ENCODE data around the gene DNAI4. TPM values are rescaled to one million over a fixed set of nuclear protein-coding genes. Genes with fewer than 3 reads are reported as not detected.
A peak's percentile ranks its signal among the peaks of the same experiment; 100 is the strongest.

DNAI4 gene
- total RNA-seq, 1 donor from 2014 or later, result 5.1 TPM

GRCh38 chr1:66925944-66926343, 1.3 kb upstream of the DNAI4 start:
- no peak for TF ChIP-seq CTCF (IDR thresholded peaks at IDR 0.05; ENCODE audit: unreplicated experiment)
- H3K4me3 Mint-ChIP-seq (ENCODE audit: unreplicated experiment), result peak overlapping the region; percentile 95
- peak overlapping the region; percentile 94 for H3K27ac Mint-ChIP-seq (ENCODE audit: unreplicated experiment)
- DNase-seq (ENCODE audit: low spot score), result peak; percentile 14
- peaks cover 16% of the 10 kb centered on the region for H3K27me3 Mint-ChIP-seq (ENCODE audit: unreplicated experiment)
- H3K36me3 Mint-ChIP-seq (ENCODE audit: low read depth, unreplicated experiment), result no peaks in the 10 kb centered on the region
- peaks cover 20% of the 10 kb centered on the region for H3K4me1 Mint-ChIP-seq (ENCODE audit: unreplicated experiment)
- H3K9me3 Mint-ChIP-seq (ENCODE audit: unreplicated experiment), result no peaks in the 10 kb centered on the region

GRCh38 chr1:66925558-66925910, 878 bp upstream of the DNAI4 start:
- Mint-ChIP-seq H3K9me3 (ENCODE audit: unreplicated experiment) (no peaks in the 10 kb centered on the region), H3K27ac (ENCODE audit: unreplicated experiment) (peak overlapping the region; percentile 94), H3K4me1 (ENCODE audit: unreplicated experiment) (peaks cover 22% of the 10 kb centered on the region), H3K4me3 (ENCODE audit: unreplicated experiment) (peak overlapping the region; percentile 95), H3K27me3 (ENCODE audit: unreplicated experiment) (peaks cover 13% of the 10 kb centered on the region), H3K36me3 (ENCODE audit: low read depth, unreplicated experiment) (no peaks in the 10 kb centered on the region)
- no peak for DNase-seq (ENCODE audit: low spot score)
- no peak for TF ChIP-seq CTCF (IDR thresholded peaks at IDR 0.05; ENCODE audit: unreplicated experiment)

- Mint-ChIP-seq H3K36me3 (ENCODE audit: low read depth, unreplicated experiment) (peaks cover 14% of the 10 kb centered on the region), H3K27me3 (ENCODE audit: unreplicated experiment) (peaks cover 13% of the 10 kb centered on the region)
Measured at GRCh38 chr1:66920543-66920942, 4.1 kb downstream of the DNAI4 start.

GRCh38 chr1:66919828-66920227, 4.8 kb downstream of the DNAI4 start:
- Mint-ChIP-seq H3K36me3 (ENCODE audit: low read depth, unreplicated experiment) (peaks cover 14% of the 10 kb centered on the region), H3K27me3 (ENCODE audit: unreplicated experiment) (peaks cover 9% of the 10 kb centered on the region), H3K9me3 (ENCODE audit: unreplicated experiment) (no peaks in the 10 kb centered on the region), H3K4me3 (ENCODE audit: unreplicated experiment) (no peak overlapping the region), H3K4me1 (ENCODE audit: unreplicated experiment) (peaks cover 11% of the 10 kb centered on the region), H3K27ac (ENCODE audit: unreplicated experiment) (no peak overlapping the region)
- no peak for TF ChIP-seq CTCF (IDR thresholded peaks at IDR 0.05; ENCODE audit: unreplicated experiment)
- no peak for DNase-seq (ENCODE audit: low spot score)

More at GRCh38 chr1:66920543-66920942, 4.1 kb downstream of the DNAI4 start:
- Mint-ChIP-seq H3K4me3 (ENCODE audit: unreplicated experiment) (no peak overlapping the region), H3K9me3 (ENCODE audit: unreplicated experiment) (no peaks in the 10 kb centered on the region), H3K27ac (ENCODE audit: unreplicated experiment) (no peak overlapping the region), H3K4me1 (ENCODE audit: unreplicated experiment) (peaks cover 13% of the 10 kb centered on the region)
- no peak for TF ChIP-seq CTCF (IDR thresholded peaks at IDR 0.05; ENCODE audit: unreplicated experiment)
- DNase-seq (ENCODE audit: low spot score), result no peak

- no peak overlapping the region for H3K27ac Mint-ChIP-seq (ENCODE audit: unreplicated experiment)
- H3K4me3 Mint-ChIP-seq (ENCODE audit: unreplicated experiment), result no peak overlapping the region
- no peak for DNase-seq (ENCODE audit: low spot score)
- TF ChIP-seq CTCF (IDR thresholded peaks at IDR 0.05; ENCODE audit: unreplicated experiment), result no peak
- peaks cover 14% of the 10 kb centered on the region for H3K36me3 Mint-ChIP-seq (ENCODE audit: low read depth, unreplicated experiment)
- peaks cover 11% of the 10 kb centered on the region for H3K4me1 Mint-ChIP-seq (ENCODE audit: unreplicated experiment)
- peaks cover 7% of the 10 kb centered on the region for H3K27me3 Mint-ChIP-seq (ENCODE audit: unreplicated experiment)
- H3K9me3 Mint-ChIP-seq (ENCODE audit: unreplicated experiment), result no peaks in the 10 kb centered on the region
Measured at GRCh38 chr1:66919063-66919462, 5.6 kb downstream of the DNAI4 start.
